B cell (primary cell): ENCODE data around the gene OR8U1. TPM values are rescaled to one million over a fixed set of nuclear protein-coding genes. Genes with fewer than 3 reads are reported as not detected.

Source experiments
- ATAC-seq: fragments of 200-7000 bp; cut with Tn5 transposase; one replicate; pipeline ENCODE4 v1.10.0; 2021; ENCODE audit warnings: low read depth, mild to moderate bottlenecking, moderate number of reproducible peaks, moderate library complexity
- CTCF ChIA-PET: fragments of 350-600 bp; sonication (Branson Sonifier 250); formaldehyde crosslinking; loops from one replicate; lab custom pipeline; 2021; ENCODE audit warnings: antibody characterized with exemption, inconsistent platforms; lab: Charles Lee
- POLR2A ChIA-PET: fragments of 350-600 bp; sonication (Branson Sonifier 250); formaldehyde crosslinking; loops from one replicate; lab custom pipeline; 2021; ENCODE audit warnings: antibody characterized with exemption; lab: Charles Lee
- DNase-seq: peaks from one replicate; pipeline ENCODE4 v3.0.0; 2013
- H2AFZ ChIP-seq: 2 replicates; pipeline ENCODE4 v1.6.1; 2012; ENCODE audit warnings: mild to moderate bottlenecking, low read depth, low read length; ENCODE audit not compliant: insufficient read depth, poor library complexity, severe bottlenecking
- H3K27ac ChIP-seq, 2 donors: 1 replicate in 1 of 2; 2 replicates in 1 of 2; pipeline ENCODE4 v1.5.1; 2012 to 2013; ENCODE audit warnings: low read length in 2 of 2, mild to moderate bottlenecking in 2 of 2, moderate library complexity in 1 of 2
- H3K27me3 ChIP-seq, 4 experiments: fragments of 200-600 bp in 1 of 4; sonication (generic) in 1 of 4; replicated peaks in 1 of 4; 1 replicate in 2 of 4; 2 replicates in 2 of 4; pipeline versions ENCODE4 v1.6.1 to v1.7.0; 2013 to 2016; ENCODE audit warnings: low read length in 3 of 4, mild to moderate bottlenecking in 2 of 4, mixed read lengths in 1 of 4, moderate library complexity in 1 of 4; ENCODE audit not compliant: insufficient read depth in 4 of 4, control insufficient read depth in 3 of 4; ENCODE audit errors: control extremely low read depth in 1 of 4
- H3K36me3 ChIP-seq, 2 experiments: replicated peaks in 1 of 2; 1 replicate in 1 of 2; 2 replicates in 1 of 2; pipeline versions ENCODE4 v1.6.1 to v1.7.1; 2013; ENCODE audit warnings: low read length in 1 of 2; ENCODE audit not compliant: insufficient read depth in 2 of 2, control insufficient read depth in 1 of 2; ENCODE audit errors: control extremely low read depth in 1 of 2, extremely low read depth in 1 of 2
- H3K4me1 ChIP-seq, 2 donors: fragments of 200-600 bp in 1 of 2; sonication (generic) in 1 of 2; 1 replicate in 1 of 2; 2 replicates in 1 of 2; pipeline versions ENCODE4 v1.5.1 to v1.6.1; 2013 to 2017; ENCODE audit warnings: low read length in 2 of 2; ENCODE audit not compliant: control insufficient read depth in 2 of 2, insufficient read depth in 2 of 2
- H3K4me2 ChIP-seq: replicated peaks from 2 replicates; pipeline ENCODE3; 2012; ENCODE audit warnings: mild to moderate bottlenecking, low read depth, low read length; ENCODE audit not compliant: poor library complexity, severe bottlenecking
- H3K4me3 ChIP-seq, 5 experiments: fragments of 200-600 bp in 1 of 5; sonication (generic) in 1 of 5; 1 replicate in 3 of 5; 2 replicates in 2 of 5; pipeline versions ENCODE4 v1.5.1 to v1.7.0; 2011 to 2016; ENCODE audit warnings: low read length in 4 of 5, mild to moderate bottlenecking in 4 of 5, low read depth in 2 of 5, control low read depth in 1 of 5, moderate library complexity in 1 of 5; ENCODE audit not compliant: insufficient read depth in 1 of 5; ENCODE audit errors: control extremely low read depth in 1 of 5, extremely low read depth in 1 of 5
- H3K79me2 ChIP-seq: fragments of 200-600 bp; sonication (generic); one replicate; pipeline ENCODE4 v1.6.0; 2016; ENCODE audit warnings: low read length; ENCODE audit not compliant: control insufficient read depth, insufficient read depth
- H3K9ac ChIP-seq: fragments of 200-600 bp; sonication (generic); 2 replicates; pipeline ENCODE4 v1.6.1; 2017; ENCODE audit warnings: mild to moderate bottlenecking, low read length, moderate library complexity
- H3K9me3 ChIP-seq, 3 donors: one replicate each; pipeline versions ENCODE4 v1.6.1 to v1.7.1; 2013; ENCODE audit warnings: low read length in 2 of 3; ENCODE audit not compliant: control insufficient read depth in 2 of 3, insufficient read depth in 1 of 3; ENCODE audit errors: control extremely low read depth in 1 of 3
- H4K20me1 ChIP-seq: 2 replicates; pipeline ENCODE4 v1.6.0; 2012; ENCODE audit warnings: mild to moderate bottlenecking, low read length; ENCODE audit not compliant: insufficient read depth, control insufficient read depth, poor library complexity, severe bottlenecking
- H3K27ac Mint-ChIP-seq: one replicate; pipeline ENCODE4 v1.8.0; 2021; ENCODE audit warnings: mixed read lengths
- H3K27me3 Mint-ChIP-seq: one replicate; pipeline ENCODE4 v1.8.0; 2021; ENCODE audit warnings: mixed read lengths
- H3K4me1 Mint-ChIP-seq: one replicate; pipeline ENCODE4 v1.8.0; 2021; ENCODE audit warnings: mixed read lengths
- H3K4me3 Mint-ChIP-seq: one replicate; pipeline ENCODE4 v1.8.0; 2021; ENCODE audit warnings: mixed read lengths
- H3K9me3 Mint-ChIP-seq: one replicate; pipeline ENCODE4 v1.8.0; 2022; ENCODE audit warnings: mixed read lengths; ENCODE audit not compliant: insufficient read depth
- EZH2 ChIP-seq: IDR thresholded peaks from 2 replicates; pipeline ENCODE4 v1.6.1; 2012; ENCODE audit warnings: borderline replicate concordance, low read depth, mild to moderate bottlenecking, moderate library complexity, low read length; ENCODE audit not compliant: insufficient read depth, poor library complexity, severe bottlenecking
- WGBS: methylation state at CpG from one replicate; pipeline ENCODE4 v1.1.5; 2013; ENCODE audit warnings: missing lambda C conversion rate; ENCODE audit not compliant: insufficient coverage; 5-methylcytosine and 5-hydroxymethylcytosine counted together
- intact Hi-C: fragments of 100-400 bp; cut with micrococcal nuclease; formaldehyde crosslinking; loops from one replicate; pipeline ENCODE4 v1.10.0; 2022
- polyA plus RNA-seq: library from polyadenylated mRNA; depleted of rRNA; stranded (reverse); fragments of >200 nt; gene quantifications from 2 replicates; pipeline ENCODE4 v1.2.3, GENCODE V29; 2012
- total RNA-seq, 2 donors: library from RNA; stranded (reverse); fragments of 120-200 nt in 1 of 2; gene quantifications; 1 replicate in 1 of 2; 2 replicates in 1 of 2; pipeline versions ENCODE4 v1.2.3 to v1.2.4, GENCODE V29; 2013 to 2022
- TF ChIP-seq, protein P1 (sequence below): fragments of 200-600 bp; IDR thresholded peaks from one replicate; pipeline ENCODE4 v1.8.0; 2022; ENCODE audit warnings: antibody characterized with exemption, mild to moderate bottlenecking

OR8U1 gene
- total and polyA plus RNA-seq, 2 donors (not counting 1 experiment from before 2014, with no cell fraction given): not detected

GRCh38 chr11:56412396-56412795, 37.0 kb downstream of the OR8U1 start, which contains the start of gene OR5AL1:
Gene OR5AL1 (plus strand): TSS chr11:56412696.
- ATAC-seq: no peak
- H3K4me1 Mint-ChIP-seq: no peaks in the 10 kb centered on the region
- POLR2A ChIA-PET: no interaction called here
- CTCF ChIA-PET: no interaction called here
- Histone ChIP-seq H3K79me2 (no peaks in the 10 kb centered on the region), H3K27ac (no peak within 1 kb of the TSS), H4K20me1 (no peaks in the 10 kb centered on the region), H2AFZ (no peak within 1 kb of the TSS), H3K4me3 (no peak within 1 kb of the TSS), H3K9ac (no peak within 1 kb of the TSS), H3K4me2 (no peak within 1 kb of the TSS), H3K36me3 (no peaks in the 10 kb centered on the region), H3K27me3 (no peaks in the 10 kb centered on the region), H3K9me3 (peaks cover 0 to 6% (median 1%) of the 10 kb centered on the region in 3 donors), H3K4me1 (no peaks in the 10 kb centered on the region)
- no peak for DNase-seq
- no peak within 1 kb of the TSS for H3K27ac Mint-ChIP-seq
- no CpG with 5 or more reads among the region's 1 CpG for WGBS
- no peak for TF ChIP-seq EZH2
- TF ChIP-seq, protein P1, sequence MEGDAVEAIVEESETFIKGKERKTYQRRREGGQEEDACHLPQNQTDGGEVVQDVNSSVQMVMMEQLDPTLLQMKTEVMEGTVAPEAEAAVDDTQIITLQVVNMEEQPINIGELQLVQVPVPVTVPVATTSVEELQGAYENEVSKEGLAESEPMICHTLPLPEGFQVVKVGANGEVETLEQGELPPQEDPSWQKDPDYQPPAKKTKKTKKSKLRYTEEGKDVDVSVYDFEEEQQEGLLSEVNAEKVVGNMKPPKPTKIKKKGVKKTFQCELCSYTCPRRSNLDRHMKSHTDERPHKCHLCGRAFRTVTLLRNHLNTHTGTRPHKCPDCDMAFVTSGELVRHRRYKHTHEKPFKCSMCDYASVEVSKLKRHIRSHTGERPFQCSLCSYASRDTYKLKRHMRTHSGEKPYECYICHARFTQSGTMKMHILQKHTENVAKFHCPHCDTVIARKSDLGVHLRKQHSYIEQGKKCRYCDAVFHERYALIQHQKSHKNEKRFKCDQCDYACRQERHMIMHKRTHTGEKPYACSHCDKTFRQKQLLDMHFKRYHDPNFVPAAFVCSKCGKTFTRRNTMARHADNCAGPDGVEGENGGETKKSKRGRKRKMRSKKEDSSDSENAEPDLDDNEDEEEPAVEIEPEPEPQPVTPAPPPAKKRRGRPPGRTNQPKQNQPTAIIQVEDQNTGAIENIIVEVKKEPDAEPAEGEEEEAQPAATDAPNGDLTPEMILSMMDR: no peak
- peaks cover 4% of the 10 kb centered on the region for H3K9me3 Mint-ChIP-seq
- no peaks in the 10 kb centered on the region for H3K27me3 Mint-ChIP-seq
- no peak within 1 kb of the TSS for H3K4me3 Mint-ChIP-seq
- intact Hi-C loops: no loop called here

Other genes with a start within 250 kb of the OR8U1 start
- not detected in 2 replicates for gene OR8J3, start 235.4 kb upstream of the OR8U1 start, total RNA-seq
- gene OR8J3, start 235.4 kb upstream of the OR8U1 start, polyA plus RNA-seq: not detected in 2 replicates
- gene OR8K5, start 215.3 kb upstream of the OR8U1 start, total RNA-seq: not detected in 2 replicates
- gene OR8K5, start 215.3 kb upstream of the OR8U1 start, polyA plus RNA-seq: not detected in 2 replicates
- gene OR5J2, start 199.0 kb upstream of the OR8U1 start, total RNA-seq: not detected in 2 replicates
- gene OR5J2, start 199.0 kb upstream of the OR8U1 start, polyA plus RNA-seq: not detected in 2 replicates
- not detected in 2 replicates for gene OR5T2, start 141.4 kb upstream of the OR8U1 start, total RNA-seq
- not detected in 2 replicates for gene OR5T2, start 141.4 kb upstream of the OR8U1 start, polyA plus RNA-seq
- gene OR5T3, start 123.4 kb upstream of the OR8U1 start, total RNA-seq: not detected in 2 replicates
- gene OR5T3, start 123.4 kb upstream of the OR8U1 start, polyA plus RNA-seq: not detected in 2 replicates
- not detected in 2 replicates for gene OR5T1, start 101.5 kb upstream of the OR8U1 start, total RNA-seq
- not detected in 2 replicates for gene OR5T1, start 101.5 kb upstream of the OR8U1 start, polyA plus RNA-seq
- gene OR8H1, start 83.4 kb upstream of the OR8U1 start, total RNA-seq: not detected in 2 replicates
- gene OR8H1, start 83.4 kb upstream of the OR8U1 start, polyA plus RNA-seq: not detected in 2 replicates
- gene OR8K3, start 60.5 kb upstream of the OR8U1 start, total RNA-seq: not detected in 2 replicates
- gene OR8K3, start 60.5 kb upstream of the OR8U1 start, polyA plus RNA-seq: not detected in 2 replicates
- not detected in 2 replicates for gene OR8K1, start 29.6 kb upstream of the OR8U1 start, total RNA-seq
- not detected in 2 replicates for gene OR8K1, start 29.6 kb upstream of the OR8U1 start, polyA plus RNA-seq
- not detected in 2 replicates for gene OR8J1, start 21.3 kb upstream of the OR8U1 start, total RNA-seq
- gene OR8J1, start 21.3 kb upstream of the OR8U1 start, polyA plus RNA-seq: not detected in 2 replicates
- not detected in 2 replicates for gene OR5AL1, start 37.1 kb downstream of the OR8U1 start, total RNA-seq
- not detected in 2 replicates for gene OR5AL1, start 37.1 kb downstream of the OR8U1 start, polyA plus RNA-seq
- gene OR5M3, start 97.7 kb downstream of the OR8U1 start, total RNA-seq: not detected in 2 replicates
- not detected in 2 replicates for gene OR5M3, start 97.7 kb downstream of the OR8U1 start, polyA plus RNA-seq
- not detected in 2 replicates for gene OR5M8, start 115.7 kb downstream of the OR8U1 start, total RNA-seq
- gene OR5M8, start 115.7 kb downstream of the OR8U1 start, polyA plus RNA-seq: not detected in 2 replicates
- gene OR5M11, start 167.6 kb downstream of the OR8U1 start, total RNA-seq: not detected in 2 replicates
- not detected in 2 replicates for gene OR5M11, start 167.6 kb downstream of the OR8U1 start, polyA plus RNA-seq
- gene OR5M10, start 202.1 kb downstream of the OR8U1 start, total RNA-seq: not detected in 2 replicates
- gene OR5M10, start 202.1 kb downstream of the OR8U1 start, polyA plus RNA-seq: not detected in 2 replicates
- gene OR5M1, start 239.2 kb downstream of the OR8U1 start, total RNA-seq: not detected in 2 replicates
- gene OR5M1, start 239.2 kb downstream of the OR8U1 start, polyA plus RNA-seq: not detected in 2 replicates